DND-41 (cell line): ENCODE results near the gene FEZ2.

Experiments used
- EZH2 ChIP-seq: IDR thresholded peaks from 3 replicates; pipeline ENCODE4 v1.6.1; 2012; ENCODE audit warnings: borderline replicate concordance, low read depth, mild to moderate bottlenecking, moderate library complexity, low read length, inconsistent platforms; ENCODE audit not compliant: severe bottlenecking
- TF ChIP-seq, protein P1 (sequence below): IDR thresholded peaks from 2 replicates; pipeline ENCODE4 v1.5.1; 2012; ENCODE audit warnings: borderline replicate concordance, low read length, moderate library complexity, mild to moderate bottlenecking; ENCODE audit not compliant: poor library complexity, severe bottlenecking; ENCODE audit errors: extremely low read depth

DNA sequence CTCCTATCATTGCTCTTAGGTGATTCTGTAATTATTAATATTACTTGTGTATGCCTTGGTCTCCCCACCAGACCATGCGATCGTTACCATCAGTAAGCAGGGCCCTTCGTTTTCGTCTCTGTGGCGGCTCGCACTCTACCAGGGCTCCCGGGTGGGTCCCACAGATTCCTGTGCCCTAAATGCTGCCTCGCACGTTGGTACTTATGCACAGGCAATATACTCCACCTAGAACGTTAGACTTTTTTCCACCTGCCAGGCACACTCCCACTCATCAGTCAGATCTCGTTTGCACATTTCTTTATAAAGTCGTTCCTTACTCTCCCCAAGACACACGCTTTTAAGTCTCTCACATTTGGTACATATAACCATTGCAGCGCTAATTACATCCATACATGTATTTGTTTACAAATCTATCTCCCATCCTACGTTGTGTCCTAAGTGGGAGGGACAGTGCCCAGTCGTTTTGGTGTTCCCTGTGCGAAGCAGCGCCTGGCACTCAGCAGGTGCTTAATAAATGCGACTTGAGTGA is 901 bp downstream of the FEZ2 start:
- TF ChIP-seq, protein P1, sequence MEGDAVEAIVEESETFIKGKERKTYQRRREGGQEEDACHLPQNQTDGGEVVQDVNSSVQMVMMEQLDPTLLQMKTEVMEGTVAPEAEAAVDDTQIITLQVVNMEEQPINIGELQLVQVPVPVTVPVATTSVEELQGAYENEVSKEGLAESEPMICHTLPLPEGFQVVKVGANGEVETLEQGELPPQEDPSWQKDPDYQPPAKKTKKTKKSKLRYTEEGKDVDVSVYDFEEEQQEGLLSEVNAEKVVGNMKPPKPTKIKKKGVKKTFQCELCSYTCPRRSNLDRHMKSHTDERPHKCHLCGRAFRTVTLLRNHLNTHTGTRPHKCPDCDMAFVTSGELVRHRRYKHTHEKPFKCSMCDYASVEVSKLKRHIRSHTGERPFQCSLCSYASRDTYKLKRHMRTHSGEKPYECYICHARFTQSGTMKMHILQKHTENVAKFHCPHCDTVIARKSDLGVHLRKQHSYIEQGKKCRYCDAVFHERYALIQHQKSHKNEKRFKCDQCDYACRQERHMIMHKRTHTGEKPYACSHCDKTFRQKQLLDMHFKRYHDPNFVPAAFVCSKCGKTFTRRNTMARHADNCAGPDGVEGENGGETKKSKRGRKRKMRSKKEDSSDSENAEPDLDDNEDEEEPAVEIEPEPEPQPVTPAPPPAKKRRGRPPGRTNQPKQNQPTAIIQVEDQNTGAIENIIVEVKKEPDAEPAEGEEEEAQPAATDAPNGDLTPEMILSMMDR = no peak
- no peak for TF ChIP-seq EZH2
